Suprapubic skin (tissue), 3 donors: ENCODE measurements around the gene SEMA5A.

Source experiments
- POLR2AphosphoS5 ChIP-seq, 3 donors: sonication (generic); formaldehyde crosslinking; IDR thresholded peaks; one replicate each; pipeline ENCODE4 v1.6.1; 2017; ENCODE audit warnings: antibody characterized with exemption in 3 of 3
- TF ChIP-seq, protein P1 (sequence below), 2 donors: fragments of 200-600 bp in 1 of 2; fragments of 450-650 bp in 1 of 2; sonication (generic) in 1 of 2; IDR thresholded peaks; one replicate each; pipeline ENCODE4 v1.5.1; 2016 to 2019; ENCODE audit warnings: antibody characterized with exemption in 2 of 2, mild to moderate bottlenecking in 1 of 2, moderate library complexity in 1 of 2

DNA sequence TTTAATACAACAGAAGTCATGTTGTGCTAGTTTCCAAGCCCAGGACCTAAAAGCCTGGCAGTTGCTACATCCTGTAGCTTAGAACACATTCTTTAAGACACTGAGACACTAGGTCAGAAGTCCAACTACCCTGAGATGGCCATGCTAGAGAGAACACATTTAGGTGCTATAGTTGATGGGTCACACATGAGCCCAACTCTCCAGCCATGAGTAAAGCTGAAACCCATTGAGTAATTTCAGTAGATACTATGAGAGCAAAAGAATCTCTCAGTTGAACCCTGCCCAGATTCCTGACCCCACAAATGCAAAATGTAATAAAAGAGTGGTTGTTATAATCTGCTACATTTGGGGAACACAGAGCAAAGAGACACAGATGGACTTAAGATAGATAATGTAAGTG is 164.4 kb downstream of the SEMA5A start:
- TF ChIP-seq, protein P1, sequence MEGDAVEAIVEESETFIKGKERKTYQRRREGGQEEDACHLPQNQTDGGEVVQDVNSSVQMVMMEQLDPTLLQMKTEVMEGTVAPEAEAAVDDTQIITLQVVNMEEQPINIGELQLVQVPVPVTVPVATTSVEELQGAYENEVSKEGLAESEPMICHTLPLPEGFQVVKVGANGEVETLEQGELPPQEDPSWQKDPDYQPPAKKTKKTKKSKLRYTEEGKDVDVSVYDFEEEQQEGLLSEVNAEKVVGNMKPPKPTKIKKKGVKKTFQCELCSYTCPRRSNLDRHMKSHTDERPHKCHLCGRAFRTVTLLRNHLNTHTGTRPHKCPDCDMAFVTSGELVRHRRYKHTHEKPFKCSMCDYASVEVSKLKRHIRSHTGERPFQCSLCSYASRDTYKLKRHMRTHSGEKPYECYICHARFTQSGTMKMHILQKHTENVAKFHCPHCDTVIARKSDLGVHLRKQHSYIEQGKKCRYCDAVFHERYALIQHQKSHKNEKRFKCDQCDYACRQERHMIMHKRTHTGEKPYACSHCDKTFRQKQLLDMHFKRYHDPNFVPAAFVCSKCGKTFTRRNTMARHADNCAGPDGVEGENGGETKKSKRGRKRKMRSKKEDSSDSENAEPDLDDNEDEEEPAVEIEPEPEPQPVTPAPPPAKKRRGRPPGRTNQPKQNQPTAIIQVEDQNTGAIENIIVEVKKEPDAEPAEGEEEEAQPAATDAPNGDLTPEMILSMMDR (IDR thresholded peaks at IDR 0.05): no peak
- TF ChIP-seq POLR2AphosphoS5 (IDR thresholded peaks at IDR 0.05): no peak
